Suppressor macrophage treated with lipopolysaccharide for 1 hour (primary cell): Measurements from ENCODE around the gene C19orf38.

Experiments
- DNase-seq, 3 donors: peaks; one replicate each; pipeline ENCODE4 v3.0.0-alpha.2; 2020 to 2022

Gene C19orf38, protein sequence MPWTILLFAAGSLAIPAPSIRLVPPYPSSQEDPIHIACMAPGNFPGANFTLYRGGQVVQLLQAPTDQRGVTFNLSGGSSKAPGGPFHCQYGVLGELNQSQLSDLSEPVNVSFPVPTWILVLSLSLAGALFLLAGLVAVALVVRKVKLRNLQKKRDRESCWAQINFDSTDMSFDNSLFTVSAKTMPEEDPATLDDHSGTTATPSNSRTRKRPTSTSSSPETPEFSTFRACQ

DNA sequence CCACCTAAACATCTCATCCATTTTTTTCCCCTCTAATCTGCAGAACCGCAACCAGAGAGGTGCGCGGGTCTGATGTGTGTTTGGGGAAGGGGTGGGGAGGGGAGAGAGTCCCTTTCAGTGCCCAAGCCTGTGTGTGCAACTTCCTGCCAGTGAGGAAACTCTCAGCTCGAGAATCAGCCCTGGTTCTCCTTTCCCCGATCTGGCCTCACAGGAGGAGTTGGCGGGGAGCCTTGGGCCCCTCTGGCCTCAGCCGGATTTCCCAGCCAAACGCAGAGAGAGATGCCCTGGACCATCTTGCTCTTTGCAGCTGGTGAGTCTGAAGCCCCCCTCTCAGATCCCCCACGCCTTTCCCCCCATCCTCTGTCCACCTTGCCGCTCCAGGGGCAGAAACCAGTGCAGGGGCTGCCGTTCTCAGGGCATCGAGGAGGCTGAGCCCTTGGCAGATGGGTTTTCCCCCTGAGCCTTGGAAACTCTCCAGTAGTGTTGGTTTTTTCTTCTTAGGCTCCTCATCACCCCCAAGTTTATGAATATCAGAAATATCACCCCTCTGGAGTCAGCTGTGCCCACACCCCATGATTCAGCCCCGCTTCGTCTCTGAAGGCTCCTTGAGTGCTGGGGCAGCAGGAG, at the start of gene C19orf38:
Gene C19orf38, plus strand, starts transcription at position 186 of the 627 bp plus-strand sequence. Its CDS starts 94 bp downstream, at position 280.
- DNase-seq = peak; percentile 76 to 82 (median 81)

DNA sequence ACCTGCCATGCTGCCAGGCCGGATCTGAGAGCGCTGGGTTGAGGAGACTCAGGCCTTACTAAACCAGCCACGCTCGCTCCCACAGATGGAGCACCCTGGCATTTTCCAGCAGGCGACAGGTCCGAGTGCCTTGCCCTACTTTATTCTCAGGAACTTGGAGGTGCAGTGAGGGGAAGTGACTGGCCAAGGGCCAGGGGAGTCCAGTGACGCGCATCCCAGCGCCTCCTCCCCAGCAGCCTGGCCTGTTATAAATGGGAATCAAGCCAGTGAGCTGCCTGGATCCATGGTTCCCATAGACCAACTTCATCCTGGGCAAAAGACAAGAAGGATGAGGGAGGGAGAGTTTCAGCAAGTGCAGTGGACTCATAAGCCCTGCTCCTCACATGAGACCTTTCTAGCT, 47.7 kb upstream of the C19orf38 start:
- no peak for DNase-seq

DNA sequence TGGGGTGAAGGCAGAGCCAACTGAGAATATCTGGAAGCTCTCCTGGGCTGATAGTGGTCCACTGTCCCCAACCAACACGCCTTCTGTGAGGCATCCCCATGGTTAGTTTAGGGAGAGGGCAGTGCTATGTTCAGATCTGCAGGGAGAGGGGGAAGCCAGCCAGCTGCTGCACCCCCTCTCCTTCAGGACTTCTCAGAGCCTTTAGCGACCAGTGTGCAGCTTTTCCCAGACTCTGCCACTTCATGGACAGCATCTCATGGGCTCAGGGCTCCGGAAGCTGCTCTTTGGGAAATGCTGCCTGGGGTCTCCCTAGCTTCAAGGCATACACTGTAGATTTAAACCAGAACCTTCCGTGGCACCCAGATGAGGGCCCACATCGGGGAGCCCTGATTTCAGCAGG, 45.7 kb upstream of the C19orf38 start:
- no peak for DNase-seq

DNA sequence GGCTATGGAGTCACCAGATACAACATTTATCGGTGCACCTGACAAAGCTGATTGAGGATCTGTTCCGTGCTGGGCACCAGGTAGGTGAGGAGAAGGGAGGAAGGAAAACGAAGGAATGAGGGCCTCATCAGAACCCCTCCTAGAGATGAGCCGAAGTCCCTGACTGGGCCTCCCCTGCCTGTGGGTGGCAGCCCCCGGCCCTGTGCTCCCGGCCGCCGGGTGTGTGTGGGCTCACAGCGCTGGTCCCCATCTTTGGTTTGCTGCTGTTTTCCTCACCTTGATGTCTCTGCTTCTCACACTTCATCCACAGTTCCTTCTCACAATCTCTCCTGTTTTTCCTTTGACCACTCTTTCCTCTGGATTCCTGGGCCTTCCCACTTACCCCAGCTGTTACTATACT, 45.0 kb upstream of the C19orf38 start:
- DNase-seq = no peak

DNA sequence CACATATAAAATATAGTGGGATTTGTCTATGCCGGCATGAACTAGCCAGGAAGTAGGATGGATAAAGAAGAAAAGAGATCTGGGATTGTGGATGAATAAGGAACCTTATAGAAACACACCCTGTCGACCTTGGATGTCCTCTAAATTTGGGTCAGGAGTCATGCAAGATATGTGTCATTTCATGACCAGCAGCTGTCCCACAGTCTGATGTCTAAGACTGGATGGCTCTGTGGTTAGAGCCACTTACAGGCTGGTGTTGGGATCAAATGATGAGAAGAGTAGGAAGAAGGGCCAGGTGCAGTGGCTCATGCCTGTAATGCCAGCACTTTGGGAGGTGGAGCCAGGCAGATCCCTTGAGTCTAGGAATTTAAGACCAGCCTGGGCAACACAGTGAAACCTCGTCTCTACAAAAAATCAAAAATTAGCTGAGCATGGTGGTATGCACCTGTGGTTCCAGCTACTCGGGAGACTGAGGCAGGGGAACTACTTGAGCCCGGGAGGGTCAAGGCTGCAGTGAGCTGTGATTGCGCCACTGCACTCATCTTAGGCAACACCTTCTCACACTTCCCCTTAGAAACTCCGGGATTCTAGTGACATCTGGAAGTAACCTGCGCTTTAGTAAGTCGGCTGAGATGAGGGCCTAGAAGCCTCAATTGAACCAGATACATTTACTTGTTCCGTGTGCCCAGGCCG, 43.0 kb upstream of the C19orf38 start:
- DNase-seq = peak; percentile 73 to 81 (median 73)

DNA sequence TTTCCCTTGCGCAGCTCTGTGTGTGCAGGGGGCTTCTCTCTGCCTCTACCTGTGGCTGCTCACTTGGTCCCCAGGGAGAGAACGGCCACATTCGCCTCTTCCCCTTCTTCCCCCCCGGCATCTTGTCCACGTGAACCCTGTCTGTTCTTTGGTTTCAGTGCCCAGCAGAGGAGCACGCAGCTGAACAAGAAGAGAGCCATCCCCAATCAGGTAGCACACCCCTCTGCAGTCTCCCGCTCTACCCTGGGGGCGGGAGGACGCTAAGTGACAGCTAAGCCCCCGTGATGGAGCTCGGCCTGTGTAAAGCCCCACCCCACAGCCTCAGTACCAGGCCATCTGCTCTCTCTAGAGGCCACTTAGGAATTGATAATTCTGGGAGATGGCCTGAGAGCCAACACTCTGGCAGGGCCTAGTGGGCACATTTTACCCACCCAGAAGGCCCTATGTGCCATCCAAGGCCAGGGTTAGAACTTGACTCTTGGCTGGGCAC, 42.4 kb upstream of the C19orf38 start:
- DNase-seq = no peak

DNA sequence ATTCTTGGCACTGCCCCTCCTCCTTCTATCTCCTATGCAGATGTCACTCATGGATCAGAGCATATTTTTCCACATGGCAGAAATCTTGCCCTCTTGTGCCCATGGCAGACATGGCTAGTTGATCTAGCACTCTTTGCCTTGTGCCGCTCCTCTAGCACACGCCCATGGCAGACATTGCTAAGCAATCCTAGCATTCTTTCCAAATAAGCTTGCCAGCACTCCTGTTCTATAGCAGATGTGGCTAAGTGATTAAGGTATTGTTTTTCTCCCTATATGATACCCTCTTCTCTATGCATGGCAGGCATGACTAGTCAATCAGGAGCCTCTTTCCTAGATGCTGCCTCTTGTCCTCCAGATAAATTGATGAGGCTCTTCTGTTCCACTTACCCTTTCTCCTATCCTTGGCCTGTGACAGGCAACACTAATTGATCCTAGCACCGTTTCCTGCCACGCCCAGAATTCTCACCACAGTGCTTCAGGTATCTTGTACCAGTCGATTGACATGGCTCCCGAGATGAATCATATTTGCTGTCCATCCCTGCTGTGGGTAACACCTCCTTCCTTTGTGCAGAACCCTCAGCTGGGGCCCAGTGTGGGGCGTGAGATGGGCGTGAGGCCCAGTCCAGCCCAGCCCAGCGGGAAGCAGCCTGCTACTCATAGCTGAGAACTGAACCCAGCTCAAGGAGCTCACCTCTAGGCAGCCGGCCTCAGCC, 39.1 kb upstream of the C19orf38 start:
- DNase-seq = peak in 1 of 3 donors; percentile 10

DNA sequence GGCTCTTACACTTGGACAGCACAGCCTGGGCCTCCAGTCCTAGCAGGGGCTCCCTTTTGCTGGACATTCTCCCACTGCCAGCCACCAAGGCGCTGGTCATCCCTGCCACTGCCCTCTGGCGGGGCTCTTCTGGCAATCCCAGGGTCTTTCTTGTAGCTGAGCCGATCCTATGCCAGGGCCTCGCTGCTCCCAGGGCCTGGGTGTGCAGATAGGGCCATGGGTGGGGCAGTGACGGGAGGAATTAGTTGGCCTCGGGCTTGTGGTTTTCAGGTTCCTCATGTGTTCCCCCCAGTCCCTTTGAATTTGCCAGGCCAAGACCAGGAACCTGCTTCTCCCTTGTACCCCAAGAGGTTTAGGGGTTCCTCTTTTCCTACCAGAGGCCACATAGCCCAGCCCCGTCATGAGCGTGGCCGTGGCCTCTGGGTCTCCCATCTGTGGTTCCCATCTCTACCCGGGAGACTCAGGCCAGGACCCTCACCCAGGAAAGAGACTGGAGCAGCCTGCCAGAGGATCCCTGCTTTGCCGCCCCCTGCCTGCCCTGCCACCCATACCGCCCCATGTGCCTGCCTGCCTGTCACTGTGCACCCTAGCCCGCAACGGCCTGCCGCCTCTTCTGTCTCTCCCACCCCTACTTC, 38.4 kb upstream of the C19orf38 start:
- DNase-seq = peak; percentile 38 to 50 (median 48)

DNA sequence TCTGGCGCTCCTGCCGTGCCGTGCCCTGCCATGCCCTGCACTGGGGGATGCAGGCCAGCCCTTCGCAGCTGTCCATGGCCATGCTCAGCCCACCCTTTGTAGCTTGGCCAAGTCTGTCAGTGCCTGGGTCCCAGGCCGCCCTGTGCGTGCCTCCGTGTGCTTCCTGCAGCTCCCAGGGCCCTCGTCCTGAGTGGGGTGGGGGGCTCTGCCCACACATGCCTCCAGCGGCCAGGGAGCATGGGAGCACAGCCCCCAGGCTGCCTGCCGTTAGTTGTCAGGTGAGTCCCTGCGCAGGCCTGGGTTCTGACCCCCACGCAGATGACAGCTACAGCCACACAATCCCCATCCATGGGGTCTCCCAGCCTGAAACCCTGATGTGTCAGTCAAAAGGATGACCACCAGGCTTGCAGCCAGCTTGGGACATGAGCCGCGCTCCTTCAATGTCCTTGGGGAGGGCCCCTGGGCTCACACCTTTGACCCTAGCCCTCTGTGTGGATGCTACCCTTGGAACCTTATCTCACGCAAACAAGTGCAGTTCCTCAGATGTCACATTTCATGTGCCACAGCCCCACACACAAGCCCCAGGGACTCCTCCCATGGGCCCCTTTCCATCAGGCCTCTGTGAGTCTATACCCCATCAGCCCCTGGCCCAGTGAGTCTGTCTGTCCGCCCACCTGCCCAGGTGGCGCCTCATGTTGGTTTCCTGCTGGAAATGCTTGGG, 36.7 kb upstream of the C19orf38 start:
- no peak for DNase-seq

DNA sequence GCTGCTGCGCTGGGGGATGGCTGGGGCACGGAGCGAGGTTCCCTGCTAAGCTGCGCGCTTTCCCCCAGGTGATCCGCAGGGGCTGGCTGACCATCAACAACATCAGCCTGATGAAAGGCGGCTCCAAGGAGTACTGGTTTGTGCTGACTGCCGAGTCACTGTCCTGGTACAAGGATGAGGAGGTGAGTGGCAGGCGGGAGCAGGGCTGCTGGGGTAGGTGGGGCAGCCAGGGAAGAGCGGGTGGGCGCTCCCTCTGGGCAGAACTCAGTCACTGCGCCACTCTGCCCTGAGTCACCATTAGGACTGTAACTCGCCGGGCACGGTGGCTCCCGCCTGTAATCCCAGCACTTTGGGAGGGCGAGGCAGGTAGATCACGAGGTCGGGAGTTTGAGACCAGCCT, 36.0 kb upstream of the C19orf38 start:
- DNase-seq = no peak

DNA sequence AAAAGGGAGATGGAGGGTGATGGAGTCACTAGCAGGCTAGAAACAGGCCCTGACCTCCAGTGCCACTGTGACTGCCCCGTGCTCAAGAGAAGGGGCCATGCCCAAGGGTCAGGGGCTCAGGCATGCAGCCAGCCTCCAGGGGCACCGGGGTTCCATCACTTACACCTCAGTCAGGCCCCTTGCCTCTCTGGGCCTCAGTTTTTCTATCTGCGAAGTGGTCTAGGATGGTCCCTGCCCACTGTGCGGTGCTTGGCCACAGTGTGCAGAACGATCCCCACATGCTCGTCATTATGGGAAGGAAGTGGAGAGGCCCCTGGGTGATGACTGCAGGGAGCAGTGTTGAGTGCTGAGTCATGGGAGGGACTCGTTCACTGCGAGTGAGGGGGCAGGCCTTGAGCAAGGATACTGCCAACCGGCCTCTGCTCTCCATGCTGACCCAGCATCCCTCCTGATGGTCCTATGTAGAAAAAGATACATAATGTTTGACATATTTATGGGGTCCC, 35.3 kb upstream of the C19orf38 start:
- peak; percentile 93 to 94 (median 93) for DNase-seq

DNA sequence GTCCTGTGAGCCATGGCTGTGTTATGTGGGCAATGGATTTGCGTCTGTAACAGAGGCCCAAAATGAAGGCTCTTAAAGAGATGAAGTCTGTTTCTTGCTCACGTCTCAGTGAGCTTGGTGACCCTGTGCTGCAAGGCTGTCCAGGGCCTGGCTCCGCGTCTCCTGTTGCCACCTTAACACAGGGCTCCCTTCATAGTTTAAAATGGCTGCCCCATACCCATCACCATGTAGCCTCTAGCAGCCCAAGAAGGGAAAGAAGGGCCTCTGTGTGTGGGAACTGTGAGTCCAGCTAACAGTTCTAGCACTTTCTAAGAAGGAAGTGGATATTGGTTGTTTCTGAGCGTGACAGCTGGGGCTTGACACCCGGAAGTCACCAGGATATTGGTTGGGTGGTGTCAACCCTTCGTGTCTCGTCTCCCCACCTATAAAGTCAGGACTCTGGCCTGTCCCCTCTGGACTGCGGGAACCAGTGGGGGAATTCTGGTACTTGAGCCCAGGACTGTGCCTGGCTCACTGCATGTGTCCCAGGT, 33.1 kb upstream of the C19orf38 start:
- no peak for DNase-seq

DNA sequence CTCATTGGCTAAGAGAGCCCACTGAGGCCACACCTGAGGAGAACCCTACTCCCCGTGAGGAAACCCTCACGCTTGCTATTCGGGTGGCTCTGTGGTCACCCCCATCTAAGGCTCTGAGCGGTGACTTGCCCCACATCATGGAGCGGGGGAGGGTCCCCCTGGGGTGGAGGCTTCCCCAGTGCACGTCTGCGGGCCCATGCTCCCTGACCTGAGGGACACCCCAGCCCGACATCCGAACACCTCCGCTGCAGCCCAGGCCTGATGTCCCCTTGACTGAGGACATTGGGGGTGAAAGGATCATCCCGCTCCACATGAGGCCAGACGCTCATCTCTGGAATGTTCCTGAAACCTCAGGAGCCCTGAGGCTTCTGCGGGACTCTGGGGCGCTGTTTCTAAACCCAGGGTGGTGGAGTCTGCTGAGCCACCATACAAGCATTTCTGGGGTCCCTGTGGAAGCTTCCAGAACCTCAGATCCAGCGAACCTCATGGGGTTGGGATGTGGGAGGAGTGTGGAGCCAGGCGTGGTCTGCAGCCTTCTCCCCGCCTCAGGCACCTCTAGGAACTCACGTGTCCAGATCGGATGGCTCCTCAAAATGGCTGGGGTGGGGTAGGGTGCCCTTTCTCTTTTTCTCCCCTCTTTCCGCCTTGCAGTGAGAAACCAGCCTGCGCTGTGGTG, 32.1 kb upstream of the C19orf38 start:
- DNase-seq = no peak

DNA sequence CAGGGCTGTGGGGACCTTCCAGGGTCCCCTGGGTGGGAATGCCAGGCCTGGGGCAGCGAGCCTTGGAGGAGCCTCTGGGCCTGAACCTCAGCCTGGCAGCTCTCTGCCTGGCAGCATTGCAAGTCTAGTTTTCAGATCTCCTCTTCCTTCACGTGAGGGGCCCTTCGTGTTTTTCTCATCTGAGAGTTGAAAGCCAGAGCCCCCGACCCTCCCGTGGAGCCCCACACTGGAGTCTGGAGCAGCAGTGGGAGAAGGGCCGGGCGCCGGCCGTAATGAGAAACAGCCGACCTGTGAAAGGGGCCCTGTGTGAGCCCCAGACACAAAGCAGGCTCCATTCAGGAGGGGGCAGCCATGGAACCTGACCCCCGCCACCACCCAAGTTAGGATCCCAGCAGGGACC, 31.5 kb upstream of the C19orf38 start:
- DNase-seq = no peak

DNA sequence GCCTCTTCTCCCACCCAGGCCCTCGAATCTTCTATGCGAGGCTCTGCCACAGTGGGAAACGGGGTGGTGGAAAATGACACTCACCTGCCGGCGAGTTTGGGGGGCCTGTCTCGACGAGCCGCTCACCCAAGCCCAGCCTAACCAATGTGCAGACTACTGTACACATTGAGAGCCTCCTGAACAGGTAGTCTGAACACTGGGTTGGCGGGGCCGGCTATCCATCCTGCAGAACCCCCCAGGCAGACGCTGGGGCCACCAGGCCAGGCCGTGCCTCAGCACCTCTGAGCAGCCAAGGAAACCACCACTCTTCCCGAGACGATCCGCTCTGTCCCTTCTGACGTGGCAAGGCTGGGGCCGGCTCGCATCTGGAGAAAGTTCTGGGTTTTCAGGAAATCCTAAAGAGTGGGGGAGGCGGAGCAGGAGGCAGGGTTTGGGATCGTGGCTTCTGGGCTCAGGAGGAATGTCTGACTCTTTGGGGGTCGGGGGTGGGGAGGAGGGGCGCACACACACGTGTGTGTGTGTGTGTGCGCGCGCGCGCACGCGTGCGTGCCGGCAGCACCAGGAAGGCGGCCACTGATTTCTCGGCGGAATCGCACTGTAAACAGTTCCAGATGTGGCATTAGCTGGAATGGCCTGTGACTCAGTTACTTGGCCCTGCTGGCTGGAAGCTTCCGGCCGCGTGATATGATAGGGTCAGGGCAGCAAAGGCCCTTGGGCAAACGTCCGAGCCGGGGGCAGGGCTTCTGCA, 30.8 kb upstream of the C19orf38 start:
- no peak for DNase-seq

DNA sequence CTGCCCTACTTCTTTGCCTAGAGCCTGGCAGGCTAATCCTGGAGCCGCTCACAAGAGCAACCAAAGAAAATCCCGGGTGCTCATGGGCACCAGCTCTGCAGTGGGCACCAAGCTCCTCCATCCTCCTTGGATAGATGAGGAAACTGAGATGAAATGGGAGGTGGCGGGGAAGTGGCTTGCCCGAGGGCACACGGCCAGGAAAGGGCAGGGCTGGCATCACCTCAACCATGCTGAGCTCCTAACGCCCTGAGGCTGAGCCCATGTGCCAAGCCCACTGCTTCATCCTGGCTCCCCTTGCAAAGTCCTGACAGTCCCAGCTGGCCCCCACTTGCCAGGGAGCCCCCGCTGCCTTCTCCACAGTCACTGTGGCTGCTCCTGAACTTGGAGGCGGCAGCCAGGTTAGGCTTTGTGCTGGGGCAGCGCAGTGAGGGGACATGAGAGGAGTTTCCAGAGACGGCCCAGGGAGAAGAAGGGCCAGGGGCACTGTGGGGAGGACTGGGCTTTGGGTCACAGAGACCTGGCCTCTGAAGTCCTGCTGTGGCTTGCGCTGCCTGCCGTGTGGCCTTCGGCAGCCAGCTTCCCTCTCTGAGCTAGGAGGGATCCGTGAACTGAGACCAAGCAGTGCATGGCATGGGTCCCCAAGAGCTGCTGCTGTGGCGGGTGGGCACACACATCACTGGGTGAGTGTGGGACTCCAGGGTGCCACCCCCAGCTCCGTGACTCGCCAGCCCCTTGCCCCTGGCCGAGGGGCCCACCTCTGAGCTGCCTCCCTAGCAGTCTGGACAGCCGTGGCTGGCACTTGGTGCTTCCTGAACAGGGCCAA, 29.7 kb upstream of the C19orf38 start:
- DNase-seq = no peak

DNA sequence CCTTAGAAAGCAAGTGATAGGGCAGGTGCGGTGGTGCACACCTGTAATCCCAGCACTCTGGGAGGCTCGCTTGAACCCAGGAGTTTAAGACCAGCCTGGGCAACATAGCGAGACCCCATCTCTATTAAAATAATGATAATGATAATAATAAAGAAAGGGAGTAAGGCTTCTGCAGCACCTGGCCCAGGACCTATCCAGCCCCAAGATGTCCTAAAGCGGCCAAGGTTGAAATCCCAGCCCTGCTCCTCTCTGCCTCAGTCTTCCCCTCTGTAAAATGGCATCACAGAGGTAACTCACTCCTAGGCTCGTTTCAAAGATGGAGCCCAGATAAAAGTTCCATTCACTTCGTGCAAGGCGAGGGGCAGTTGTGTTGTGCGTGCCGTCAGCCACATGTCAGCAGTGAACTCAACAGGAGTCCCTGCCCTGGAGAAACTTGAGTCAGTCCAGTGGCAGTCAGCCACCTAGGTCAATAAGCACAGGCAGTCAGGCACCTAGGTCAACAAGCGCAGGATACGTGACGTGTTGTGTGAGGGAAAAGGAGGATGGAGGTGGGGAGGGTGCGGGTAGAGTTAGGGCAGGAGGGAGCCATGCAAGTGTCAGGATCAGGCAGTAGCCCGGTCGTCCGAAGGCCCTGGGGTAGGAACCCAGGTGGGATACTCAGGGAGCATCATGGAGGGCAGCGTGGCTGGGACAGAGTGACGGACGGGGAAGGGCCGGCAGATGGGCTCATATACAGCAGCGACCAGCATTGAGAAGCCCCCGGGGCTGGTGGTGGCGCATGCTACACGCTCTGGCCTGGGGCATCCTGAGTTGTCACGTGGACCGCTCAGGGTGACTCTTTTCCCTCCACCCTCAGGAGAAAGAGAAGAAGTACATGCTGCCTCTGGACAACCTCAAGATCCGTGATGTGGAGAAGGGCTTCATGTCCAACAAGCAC, 28.8 kb upstream of the C19orf38 start:
- DNase-seq = no peak

DNA sequence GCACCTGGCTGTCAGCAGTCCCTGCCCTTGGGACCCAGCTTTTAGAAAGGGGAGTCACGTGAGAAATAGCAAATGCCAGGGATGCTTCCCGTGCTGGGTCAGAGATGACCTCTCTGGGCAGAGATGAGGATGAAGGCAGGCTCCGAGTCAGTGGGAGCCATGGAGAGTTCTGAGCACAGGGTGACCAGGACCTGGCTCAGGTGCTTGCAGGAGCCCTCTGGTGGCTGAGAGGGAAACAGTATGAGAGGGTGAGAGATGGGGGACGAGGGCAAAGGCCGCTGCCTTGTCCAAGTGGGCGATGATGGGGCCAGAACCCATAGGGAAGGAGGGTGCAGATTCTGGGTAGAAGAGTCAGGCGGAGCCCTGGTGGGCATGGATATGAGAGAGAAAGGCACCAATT, 28.0 kb upstream of the C19orf38 start:
- peak in 1 of 3 donors; percentile 16 for DNase-seq
